ENCODE results near the gene CAPS. TPM values are rescaled to one million over a fixed set of nuclear protein-coding genes. Genes with fewer than 3 reads are reported as not detected.

CAPS gene
- total RNA-seq, 4 donors from 2014 or later, result 24.6 to 57.3 (median 38.0) TPM

GRCh38 chr19:5917431-5918107, 3.5 kb downstream of the CAPS start:
- Histone ChIP-seq H3K4me1 (peaks cover 5 to 28% (median 27%) of the 10 kb centered on the region in 4 donors), H3K4me3 (no peak overlapping the region), H3K36me3 (peaks cover 0 to 40% (median 18%) of the 10 kb centered on the region in 4 donors), H3K9me3 (no peaks in the 10 kb centered on the region), H3K27ac (no peak overlapping the region), H3K27me3 (no peaks in the 10 kb centered on the region)
- in situ Hi-C loops (cut with MboI; ENCODE audit: low pct_ligation_motif_present in 1 of 4, low pct_unique_long_range_greater_than_20kb in 1 of 4, low sequenced_read_pairs in 3 of 4), result no loop called here
- no peak for TF ChIP-seq POLR2AphosphoS5 (IDR thresholded peaks at IDR 0.05)
- TF ChIP-seq CTCF (IDR thresholded peaks at IDR 0.05), result no peak
- no peak for TF ChIP-seq POLR2A (IDR thresholded peaks at IDR 0.05)
- no peak for TF ChIP-seq EP300 (IDR thresholded peaks at IDR 0.05; ENCODE audit: low read depth)
- intact Hi-C loops (cut with DNase I; ENCODE audit: low total_unique reads), result no loop called here
- no peak for DNase-seq
- 93% methylated on average over 16 to 32 of the region's 36 CpGs for WGBS, 2 donors (ENCODE audit: low coverage in 1 of 2)

DNA sequence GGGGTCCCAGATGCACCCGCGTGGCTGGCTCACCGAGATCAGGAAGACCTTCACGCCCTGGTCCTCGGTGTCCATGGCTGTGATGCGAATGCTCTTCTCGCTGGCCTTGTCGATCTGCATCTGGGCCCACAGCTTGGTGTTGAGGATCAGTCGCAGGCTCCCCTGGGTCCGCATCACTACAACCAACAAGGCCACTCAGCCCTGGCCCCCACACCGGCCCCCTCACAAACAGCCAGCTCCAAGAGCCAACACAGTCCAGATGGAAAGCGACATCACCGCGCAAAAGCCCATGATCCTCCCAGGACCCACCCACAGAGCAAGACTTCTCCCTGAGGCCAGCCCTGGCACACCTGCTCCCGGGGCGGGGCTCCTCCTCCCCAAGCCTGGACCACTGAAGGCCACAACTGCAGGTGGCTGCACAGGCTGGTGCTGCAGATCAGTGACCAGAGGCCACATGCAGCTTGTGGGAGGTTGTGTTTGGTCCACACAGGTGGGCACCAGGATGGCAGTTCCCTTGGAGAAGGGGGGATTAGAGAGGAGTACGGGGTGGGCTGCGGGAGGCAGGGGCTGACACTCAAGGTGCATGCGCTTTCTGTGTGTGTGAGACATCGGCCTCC, 4.5 kb downstream of the CAPS start:
- WGBS, 2 donors (ENCODE audit: low coverage in 1 of 2), result 95% methylated on average over 17 of the region's 20 CpGs; no CpG with 5 or more reads in 1 of the 2 donors
- H3K9me3 ChIP-seq, result no peaks in the 10 kb centered on the region
- intact Hi-C loops (cut with DNase I; ENCODE audit: low total_unique reads), result no loop called here
- H3K36me3 ChIP-seq, result peaks cover 0 to 50% (median 20%) of the 10 kb centered on the region in 4 donors
- DNase-seq, result no peak
- TF ChIP-seq POLR2AphosphoS5 (IDR thresholded peaks at IDR 0.05), result no peak
- no peak for TF ChIP-seq POLR2A (IDR thresholded peaks at IDR 0.05)
- no peak for TF ChIP-seq CTCF (IDR thresholded peaks at IDR 0.05)
- peaks cover 5 to 27% (median 26%) of the 10 kb centered on the region in 4 donors for H3K4me1 ChIP-seq
- H3K4me3 ChIP-seq, result no peak overlapping the region
- H3K27me3 ChIP-seq, result no peaks in the 10 kb centered on the region
- in situ Hi-C loops (cut with MboI; ENCODE audit: low pct_ligation_motif_present in 1 of 4, low pct_unique_long_range_greater_than_20kb in 1 of 4, low sequenced_read_pairs in 3 of 4), result no loop called here
- H3K27ac ChIP-seq, result no peak overlapping the region

DNA sequence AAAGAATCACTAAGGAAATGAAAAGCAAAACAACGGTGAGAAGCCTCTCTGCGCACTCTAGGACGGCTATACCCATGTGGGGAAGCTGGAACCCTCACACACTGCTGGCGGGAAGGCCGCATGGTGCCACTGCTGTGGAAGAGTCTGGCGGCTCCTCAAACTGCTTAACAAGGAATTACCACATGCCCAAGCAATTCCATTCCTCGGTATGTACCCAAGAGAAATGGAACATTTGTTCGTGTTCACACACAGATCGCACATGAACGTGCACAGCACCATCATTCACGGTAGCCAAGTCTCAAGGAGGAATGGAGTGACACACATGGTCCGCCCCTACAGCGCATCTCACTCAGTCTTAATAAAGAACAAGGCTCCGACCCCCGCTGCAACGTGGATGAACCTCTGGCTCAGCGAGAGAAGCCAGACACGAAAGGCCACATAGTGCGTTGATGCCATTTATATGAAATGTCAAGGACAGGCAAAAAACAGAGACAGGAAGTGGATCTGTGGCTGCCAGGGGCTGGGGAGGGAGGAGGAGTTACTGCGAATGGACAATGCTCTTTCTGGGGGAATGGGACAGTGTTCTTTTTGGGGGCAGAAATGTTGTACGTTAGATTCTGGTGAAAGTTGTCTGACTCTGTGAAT, 7.6 kb downstream of the CAPS start:
- H3K27ac ChIP-seq, result no peak overlapping the region
- no peak for DNase-seq
- H3K4me1 ChIP-seq, result peaks cover 12 to 15% (median 15%) of the 10 kb centered on the region in 4 donors
- WGBS, 2 donors (ENCODE audit: low coverage in 1 of 2), result 82 to 86% methylated on average over 5 to 21 of the region's 21 CpGs
- in situ Hi-C loops (cut with MboI; ENCODE audit: low pct_ligation_motif_present in 1 of 4, low pct_unique_long_range_greater_than_20kb in 1 of 4, low sequenced_read_pairs in 3 of 4) (no loop called here), intact Hi-C loops (cut with DNase I; ENCODE audit: low total_unique reads) (no loop called here)
- H3K4me3 ChIP-seq, result no peak overlapping the region
- H3K9me3 ChIP-seq, result no peaks in the 10 kb centered on the region
- peaks cover 0 to 60% (median 20%) of the 10 kb centered on the region in 4 donors for H3K36me3 ChIP-seq
- H3K27me3 ChIP-seq, result no peaks in the 10 kb centered on the region
- TF ChIP-seq EP300 (IDR thresholded peaks at IDR 0.05; ENCODE audit: low read depth), result no peak
- no peak for TF ChIP-seq CTCF (IDR thresholded peaks at IDR 0.05)
- TF ChIP-seq POLR2AphosphoS5 (IDR thresholded peaks at IDR 0.05), result no peak
- TF ChIP-seq POLR2A (IDR thresholded peaks at IDR 0.05), result no peak

DNA sequence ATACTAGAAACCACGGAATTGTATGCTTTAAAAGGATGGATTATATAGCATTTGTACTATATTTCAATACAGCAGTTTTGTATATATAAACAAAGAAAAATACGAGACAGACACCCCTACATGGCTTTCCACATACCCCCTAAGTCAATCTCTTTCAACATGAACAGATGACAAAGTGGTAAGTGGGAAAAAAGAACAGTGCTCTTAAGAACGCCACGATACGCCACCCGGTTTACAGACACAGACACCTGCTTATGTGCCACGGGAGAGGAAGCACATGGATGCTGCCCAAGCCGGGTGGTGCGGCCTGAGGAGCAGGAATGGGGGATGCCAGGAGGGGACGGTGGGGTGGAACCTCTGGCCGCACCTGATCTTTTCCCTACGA, 8.1 kb downstream of the CAPS start:
- Histone ChIP-seq H3K36me3 (peaks cover 0 to 56% (median 18%) of the 10 kb centered on the region in 4 donors), H3K27ac (no peak overlapping the region), H3K27me3 (no peaks in the 10 kb centered on the region), H3K4me1 (peaks cover 13 to 21% (median 19%) of the 10 kb centered on the region in 4 donors), H3K4me3 (no peak overlapping the region), H3K9me3 (no peaks in the 10 kb centered on the region)
- intact Hi-C loops (cut with DNase I; ENCODE audit: low total_unique reads) (no loop called here), in situ Hi-C loops (cut with MboI; ENCODE audit: low pct_ligation_motif_present in 1 of 4, low pct_unique_long_range_greater_than_20kb in 1 of 4, low sequenced_read_pairs in 3 of 4) (no loop called here)
- 92% methylated on average over 6 to 12 of the region's 12 CpGs for WGBS, 2 donors (ENCODE audit: low coverage in 1 of 2)
- no peak for TF ChIP-seq EP300 (IDR thresholded peaks at IDR 0.05; ENCODE audit: low read depth)
- TF ChIP-seq POLR2A (IDR thresholded peaks at IDR 0.05), result no peak
- no peak for TF ChIP-seq CTCF (IDR thresholded peaks at IDR 0.05)
- no peak for TF ChIP-seq POLR2AphosphoS5 (IDR thresholded peaks at IDR 0.05)
- DNase-seq, result no peak
